Mammary epithelial cell (primary cell): ENCODE data around the gene LMOD1.
A peak's percentile ranks its signal among the peaks of the same experiment; 100 is the strongest.

Source experiments
- CTCF ChIP-seq, 2 donors: IDR thresholded peaks in 1 of 2; conservative IDR thresholded peaks in 1 of 2; 2 replicates each; pipeline ENCODE4 v1.5.1; 2011 to 2012; ENCODE audit warnings: inconsistent platforms in 2 of 2, low read length in 2 of 2, mild to moderate bottlenecking in 2 of 2, control low read depth in 1 of 2, low read depth in 1 of 2; ENCODE audit not compliant: insufficient read depth in 1 of 2; ENCODE audit errors: extremely low read depth in 1 of 2
- EZH2 ChIP-seq: IDR thresholded peaks from 2 replicates; pipeline ENCODE4 v1.6.1; 2012; ENCODE audit warnings: low read length, inconsistent platforms, borderline replicate concordance

DNA sequence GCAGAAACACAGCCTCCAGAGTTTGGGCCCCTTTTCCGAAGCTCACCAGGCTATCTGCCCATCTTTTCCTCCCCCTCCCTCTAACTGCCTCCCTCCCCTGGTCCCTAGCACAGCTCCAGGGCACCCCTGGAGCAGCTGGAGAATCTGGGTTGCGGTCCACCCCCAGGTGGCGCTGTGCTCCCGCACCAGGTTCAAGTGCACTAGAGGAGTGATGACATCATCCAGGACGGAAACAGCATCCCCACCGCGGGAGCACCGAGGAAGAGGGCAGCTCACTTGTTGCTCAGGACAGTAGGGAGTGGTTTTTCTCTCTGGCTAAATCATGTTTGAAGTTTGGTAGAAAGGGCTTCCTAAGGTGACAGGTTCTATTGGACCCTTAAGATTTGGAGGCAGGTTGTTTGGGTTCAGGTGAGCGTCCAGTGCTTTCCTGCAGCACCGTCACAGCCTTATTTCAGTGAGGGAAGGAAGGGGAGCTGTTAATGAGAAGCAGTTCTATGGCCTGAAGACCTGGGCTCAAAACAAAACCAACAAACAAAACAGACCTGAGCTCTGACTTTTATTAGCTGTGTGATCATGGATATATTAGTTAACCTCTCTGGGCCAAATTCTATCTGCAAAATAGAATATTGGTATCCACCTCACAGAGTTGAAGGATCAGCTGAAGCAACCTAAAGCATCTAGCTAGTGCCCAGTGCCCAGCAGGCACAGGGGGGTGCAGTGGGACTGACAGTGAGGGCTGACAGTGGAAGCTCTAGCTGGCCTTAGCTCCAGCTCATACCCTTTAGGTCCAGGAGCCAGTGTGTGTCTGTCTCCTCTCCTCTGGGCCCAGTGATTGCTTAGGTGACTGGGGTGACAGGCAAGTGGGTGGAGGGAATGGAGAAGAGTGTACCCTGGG is 50.2 kb downstream of the LMOD1 start:
- peak; percentile 89 to 98 for TF ChIP-seq CTCF (conservative IDR thresholded peaks at IDR 0.05 in 1 of 2, IDR thresholded peaks at IDR 0.05 in 1 of 2; ENCODE audit: extremely low read depth in 1 of 2, insufficient read depth in 1 of 2, low read depth in 1 of 2, low read length in 2 of 2)
- no peak for TF ChIP-seq EZH2
